ENCODE results near the gene AMER2.
"Not testable (repeated sequence)": the region's sequence is repeated elsewhere in the genome, so short reads cannot be mapped to it uniquely, and the experiment has no call there.

AMER2 gene

GRCh38 chr13:25181597-25181996 lies 9.5 kb upstream of the AMER2 start:
- DNase-seq, result no peak
- no peak for ATAC-seq

- ATAC-seq, result no peak
- no peak for DNase-seq
These were observed 8.9 kb upstream of the AMER2 start for GRCh38 chr13:25180775-25181537.

- no peak for ATAC-seq
These were observed 8.0 kb upstream of the AMER2 start for GRCh38 chr13:25179832-25180774.

GRCh38 chr13:25179011-25179410 lies 6.9 kb upstream of the AMER2 start:
- ATAC-seq, result no peak

More at GRCh38 chr13:25179832-25180774, 8.0 kb upstream of the AMER2 start:
- DNase-seq, result no peak

GRCh38 chr13:25178070-25178469 lies 6.0 kb upstream of the AMER2 start:
- DNase-seq, result no peak
- ATAC-seq, result no peak

More at GRCh38 chr13:25179011-25179410, 6.9 kb upstream of the AMER2 start:
- DNase-seq, result no peak

- no peak for DNase-seq
- no peak for ATAC-seq
These were observed 5.5 kb upstream of the AMER2 start for GRCh38 chr13:25177636-25178035.

GRCh38 chr13:25177012-25177411 lies 4.9 kb upstream of the AMER2 start:
- ATAC-seq (no peak), DNase-seq (no peak)

GRCh38 chr13:25175431-25175830 lies 3.3 kb upstream of the AMER2 start:
- ATAC-seq (no peak), DNase-seq (no peak)

- no peak for DNase-seq
- ATAC-seq, result no peak
These were observed 2.9 kb upstream of the AMER2 start for GRCh38 chr13:25175026-25175425.

- DNase-seq (no peak), ATAC-seq (no peak)
These were observed 2.2 kb upstream of the AMER2 start for GRCh38 chr13:25174304-25174703.

- DNase-seq, result no peak
These were observed 179 bp upstream of the AMER2 start for GRCh38 chr13:25172303-25172630.

GRCh38 chr13:25171170-25171516 lies 945 bp downstream of the AMER2 start:
- DNase-seq, result no peak
- no peak for ATAC-seq

More at GRCh38 chr13:25172303-25172630, 179 bp upstream of the AMER2 start:
- no peak for ATAC-seq

GRCh38 chr13:25170554-25171111 lies 1.5 kb downstream of the AMER2 start:
- peak; percentile 11 for DNase-seq
- ATAC-seq, result no peak

GRCh38 chr13:25169951-25170553 lies 2.0 kb downstream of the AMER2 start:
- no peak for DNase-seq
- no peak for ATAC-seq

- ATAC-seq (no peak), DNase-seq (no peak)
These were observed 2.7 kb downstream of the AMER2 start for GRCh38 chr13:25169356-25169755.

- DNase-seq (no peak), ATAC-seq (no peak)
These were observed 3.3 kb downstream of the AMER2 start for GRCh38 chr13:25168790-25169189.

- DNase-seq (no peak), ATAC-seq (no peak)
These were observed 4.5 kb downstream of the AMER2 start for GRCh38 chr13:25167382-25168174.

- no peak for ATAC-seq
These were observed 5.8 kb downstream of the AMER2 start for GRCh38 chr13:25166306-25166705.

GRCh38 chr13:25165663-25166062 lies 6.4 kb downstream of the AMER2 start:
- ATAC-seq, result no peak

More at GRCh38 chr13:25166306-25166705, 5.8 kb downstream of the AMER2 start:
- no peak for DNase-seq

GRCh38 chr13:25165163-25165562 lies 6.9 kb downstream of the AMER2 start:
- not testable (repeated sequence) for DNase-seq

More at GRCh38 chr13:25165663-25166062, 6.4 kb downstream of the AMER2 start:
- DNase-seq, result no peak

GRCh38 chr13:25157681-25158080 lies 14.4 kb downstream of the AMER2 start:
- no peak for DNase-seq
- no peak for ATAC-seq

More at GRCh38 chr13:25165163-25165562, 6.9 kb downstream of the AMER2 start:
- ATAC-seq, result not testable (repeated sequence)

GRCh38 chr13:25153736-25154135 lies 18.4 kb downstream of the AMER2 start:
- no peak for DNase-seq
- no peak for ATAC-seq
